ENCODE data around the gene ATP13A2.

GRCh38 chr1:17030206-17030605 is 18.5 kb upstream of the ATP13A2 start:
- TF ChIP-seq, protein P1, sequence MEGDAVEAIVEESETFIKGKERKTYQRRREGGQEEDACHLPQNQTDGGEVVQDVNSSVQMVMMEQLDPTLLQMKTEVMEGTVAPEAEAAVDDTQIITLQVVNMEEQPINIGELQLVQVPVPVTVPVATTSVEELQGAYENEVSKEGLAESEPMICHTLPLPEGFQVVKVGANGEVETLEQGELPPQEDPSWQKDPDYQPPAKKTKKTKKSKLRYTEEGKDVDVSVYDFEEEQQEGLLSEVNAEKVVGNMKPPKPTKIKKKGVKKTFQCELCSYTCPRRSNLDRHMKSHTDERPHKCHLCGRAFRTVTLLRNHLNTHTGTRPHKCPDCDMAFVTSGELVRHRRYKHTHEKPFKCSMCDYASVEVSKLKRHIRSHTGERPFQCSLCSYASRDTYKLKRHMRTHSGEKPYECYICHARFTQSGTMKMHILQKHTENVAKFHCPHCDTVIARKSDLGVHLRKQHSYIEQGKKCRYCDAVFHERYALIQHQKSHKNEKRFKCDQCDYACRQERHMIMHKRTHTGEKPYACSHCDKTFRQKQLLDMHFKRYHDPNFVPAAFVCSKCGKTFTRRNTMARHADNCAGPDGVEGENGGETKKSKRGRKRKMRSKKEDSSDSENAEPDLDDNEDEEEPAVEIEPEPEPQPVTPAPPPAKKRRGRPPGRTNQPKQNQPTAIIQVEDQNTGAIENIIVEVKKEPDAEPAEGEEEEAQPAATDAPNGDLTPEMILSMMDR (conservative IDR thresholded peaks at IDR 0.05; ENCODE audit: low read depth, low read length) = no peak
- TF ChIP-seq EZH2phosphoT487 (IDR thresholded peaks at IDR 0.05; ENCODE audit: borderline replicate concordance, low read length) = no peak
- no peak for TF ChIP-seq EZH2 (IDR thresholded peaks at IDR 0.05; ENCODE audit: low read length, unreplicated experiment)
